GDM1 (cell line): Measurements from ENCODE around the gene KCNJ4.

Experiments used
- DNase-seq: peaks from one replicate; lab custom pipeline; 2025; lab: John Stamatoyannopoulos, UW

KCNJ4 gene

GRCh38 chr22:38429499-38430068 lies 25.4 kb downstream of the KCNJ4 start:
- no peak for DNase-seq

- no peak for DNase-seq
Observed at GRCh38 chr22:38428714-38429113, 26.3 kb downstream of the KCNJ4 start.

- DNase-seq: no peak
Observed at GRCh38 chr22:38427940-38428339, 27.1 kb downstream of the KCNJ4 start.

GRCh38 chr22:38427465-38427864 lies 27.5 kb downstream of the KCNJ4 start:
- DNase-seq: no peak

- no peak for DNase-seq
Observed at GRCh38 chr22:38426628-38427027, 28.4 kb downstream of the KCNJ4 start.

- no peak for DNase-seq
Observed at GRCh38 chr22:38424525-38425080, 30.4 kb downstream of the KCNJ4 start.

GRCh38 chr22:38423512-38424503 lies 31.2 kb downstream of the KCNJ4 start:
- no peak for DNase-seq

- no peak for DNase-seq
Observed at GRCh38 chr22:38422611-38423511, 32.1 kb downstream of the KCNJ4 start.

- DNase-seq: no peak
Observed at GRCh38 chr22:38420734-38421133, 34.3 kb downstream of the KCNJ4 start.

GRCh38 chr22:38419858-38420160 lies 35.2 kb downstream of the KCNJ4 start:
- DNase-seq: no peak

- no peak for DNase-seq
Observed at GRCh38 chr22:38419121-38419857, 35.7 kb downstream of the KCNJ4 start.

- no peak for DNase-seq
Observed at GRCh38 chr22:38418589-38418988, 36.4 kb downstream of the KCNJ4 start.

GRCh38 chr22:38417252-38418060 lies 37.5 kb downstream of the KCNJ4 start:
- DNase-seq: no peak

- DNase-seq: no peak
Observed at GRCh38 chr22:38416621-38417251, 38.3 kb downstream of the KCNJ4 start.

GRCh38 chr22:38415561-38416321 lies 39.3 kb downstream of the KCNJ4 start:
- DNase-seq: no peak

- DNase-seq: no peak
Observed at GRCh38 chr22:38415046-38415445, 40.0 kb downstream of the KCNJ4 start.

- no peak for DNase-seq
Observed at GRCh38 chr22:38414009-38414395, 41.0 kb downstream of the KCNJ4 start.

- no peak for DNase-seq
Observed at GRCh38 chr22:38413085-38414008, 41.7 kb downstream of the KCNJ4 start.
